Omental fat pad (tissue), 4 donors: ENCODE results near the gene PGLYRP2. TPM values are rescaled to one million over a fixed set of nuclear protein-coding genes. Genes with fewer than 3 reads are reported as not detected.

Source experiments
- ATAC-seq: fragments of 150-250 bp; one replicate; pipeline ENCODE4 v1.9.1; 2016; ENCODE audit warnings: mild to moderate bottlenecking, moderate library complexity; ENCODE audit not compliant: low FRiP score
- DNase-seq: peaks from one replicate; pipeline ENCODE4 v3.0.0-alpha.2; 2019; ENCODE audit warnings: low spot score
- CTCF ChIP-seq, 3 donors: fragments of 450-650 bp; IDR thresholded peaks; one replicate each; pipeline ENCODE4 v1.5.1; 2016 to 2017; ENCODE audit warnings: antibody characterized with exemption in 3 of 3, mild to moderate bottlenecking in 3 of 3, moderate library complexity in 2 of 3
- total RNA-seq, 4 donors: library from RNA; depleted of rRNA; stranded (reverse); fragments of >200 nt; gene quantifications; one replicate each; pipeline ENCODE4 v1.1.0, GENCODE V29; 2016

Gene PGLYRP2
- total RNA-seq, 4 donors from 2014 or later, result not detected

GRCh38 chr19:15429825-15430467 lies 49.4 kb downstream of the PGLYRP2 start:
- no peak for DNase-seq
- ATAC-seq, result no peak
- no peak for TF ChIP-seq CTCF (IDR thresholded peaks at IDR 0.05)

GRCh38 chr19:15428956-15429824 lies 50.1 kb downstream of the PGLYRP2 start:
- DNase-seq (no peak), ATAC-seq (no peak)
- TF ChIP-seq CTCF (IDR thresholded peaks at IDR 0.05), result no peak

- ATAC-seq, result no peak
Observed at GRCh38 chr19:15427991-15428471, 51.3 kb downstream of the PGLYRP2 start.

GRCh38 chr19:15427350-15427700 lies 52.0 kb downstream of the PGLYRP2 start:
- ATAC-seq (no peak), DNase-seq (no peak)
- TF ChIP-seq CTCF (IDR thresholded peaks at IDR 0.05), result no peak

More at GRCh38 chr19:15427991-15428471, 51.3 kb downstream of the PGLYRP2 start:
- TF ChIP-seq CTCF (IDR thresholded peaks at IDR 0.05), result no peak
- no peak for DNase-seq

- ATAC-seq, result no peak
- no peak for TF ChIP-seq CTCF (IDR thresholded peaks at IDR 0.05)
- DNase-seq, result no peak
Observed at GRCh38 chr19:15426485-15427349, 52.6 kb downstream of the PGLYRP2 start.

- DNase-seq (no peak), ATAC-seq (no peak)
- no peak for TF ChIP-seq CTCF (IDR thresholded peaks at IDR 0.05)
Observed at GRCh38 chr19:15425321-15425950, 53.9 kb downstream of the PGLYRP2 start.
